Duodenal mucosa (tissue), 2 donors: ENCODE data around the gene SUZ12.
"Not testable (repeated sequence)": the region's sequence is repeated elsewhere in the genome, so short reads cannot be mapped to it uniquely, and the experiment has no call there.

Experiments used
- H3K27ac ChIP-seq: one replicate; pipeline ENCODE4 v1.7.0; 2013; ENCODE audit warnings: low read depth, low read length
- H3K27me3 ChIP-seq, 2 donors: one replicate each; pipeline ENCODE4 v1.7.0; 2013; ENCODE audit warnings: low read length in 2 of 2, control low read depth in 1 of 2; ENCODE audit not compliant: insufficient read depth in 2 of 2, control insufficient read depth in 1 of 2
- H3K36me3 ChIP-seq, 2 donors: one replicate each; pipeline ENCODE4 v1.7.0; 2013; ENCODE audit warnings: low read length in 2 of 2, control low read depth in 1 of 2; ENCODE audit not compliant: insufficient read depth in 2 of 2, control insufficient read depth in 1 of 2
- H3K4me1 ChIP-seq, 2 donors: one replicate each; pipeline ENCODE4 v1.7.0; 2013; ENCODE audit warnings: low read length in 2 of 2, control low read depth in 1 of 2; ENCODE audit not compliant: insufficient read depth in 2 of 2, control insufficient read depth in 1 of 2
- H3K4me3 ChIP-seq, 2 donors: one replicate each; pipeline ENCODE4 v1.7.0; 2013; ENCODE audit warnings: low read length in 2 of 2, low read depth in 1 of 2
- H3K9ac ChIP-seq, 2 donors: one replicate each; pipeline ENCODE4 v1.7.0; 2013; ENCODE audit warnings: low read length in 2 of 2, low read depth in 1 of 2
- H3K9me3 ChIP-seq, 2 donors: one replicate each; pipeline ENCODE4 v1.7.0; 2013; ENCODE audit warnings: low read length in 2 of 2, control low read depth in 1 of 2; ENCODE audit not compliant: control insufficient read depth in 1 of 2

SUZ12 gene

GRCh38 chr17:31942396-31942795 lies 5.6 kb downstream of the SUZ12 start:
- not testable (repeated sequence) for H3K9ac ChIP-seq, H3K9me3 ChIP-seq, H3K4me3 ChIP-seq, H3K36me3 ChIP-seq, H3K27ac ChIP-seq, H3K27me3 ChIP-seq, H3K4me1 ChIP-seq

- H3K36me3 ChIP-seq = peaks cover 0 to 21% of the 10 kb centered on the region in 2 donors
- H3K27ac ChIP-seq = not testable (repeated sequence)
Observed at GRCh38 chr17:31951953-31952352, 15.1 kb downstream of the SUZ12 start.

GRCh38 chr17:31964131-31964530 lies 27.3 kb downstream of the SUZ12 start:
- H3K27me3 ChIP-seq, H3K9me3 ChIP-seq, H3K27ac ChIP-seq, H3K9ac ChIP-seq, H3K4me1 ChIP-seq, H3K4me3 ChIP-seq: not testable (repeated sequence)
- peaks cover 0 to 35% of the 10 kb centered on the region in 2 donors for H3K36me3 ChIP-seq

More at GRCh38 chr17:31951953-31952352, 15.1 kb downstream of the SUZ12 start:
- H3K9ac ChIP-seq, H3K4me3 ChIP-seq, H3K27me3 ChIP-seq, H3K4me1 ChIP-seq, H3K9me3 ChIP-seq: not testable (repeated sequence)

- Histone ChIP-seq H3K36me3 (peaks cover 0 to 21% of the 10 kb centered on the region in 2 donors), H3K27ac (no peak overlapping the region), H3K4me1 (no peaks in the 10 kb centered on the region), H3K9ac (no peak overlapping the region), H3K4me3 (no peak overlapping the region), H3K27me3 (no peaks in the 10 kb centered on the region), H3K9me3 (no peaks in the 10 kb centered on the region)
Observed at GRCh38 chr17:31967648-31968047, 30.8 kb downstream of the SUZ12 start.

- H3K9me3 ChIP-seq, H3K27me3 ChIP-seq, H3K9ac ChIP-seq, H3K27ac ChIP-seq, H3K4me1 ChIP-seq, H3K4me3 ChIP-seq: not testable (repeated sequence)
- peaks cover 0 to 22% of the 10 kb centered on the region in 2 donors for H3K36me3 ChIP-seq
Observed at GRCh38 chr17:31970416-31970815, 33.6 kb downstream of the SUZ12 start.

- H3K9me3 ChIP-seq, H3K9ac ChIP-seq, H3K4me1 ChIP-seq, H3K27ac ChIP-seq, H3K4me3 ChIP-seq, H3K27me3 ChIP-seq: not testable (repeated sequence)
- H3K36me3 ChIP-seq = peaks cover 0 to 21% of the 10 kb centered on the region in 2 donors
Observed at GRCh38 chr17:31974269-31975071, 37.7 kb downstream of the SUZ12 start.

- H3K9ac ChIP-seq, H3K27ac ChIP-seq, H3K4me3 ChIP-seq, H3K4me1 ChIP-seq, H3K27me3 ChIP-seq, H3K9me3 ChIP-seq: not testable (repeated sequence)
- peaks cover 0 to 19% of the 10 kb centered on the region in 2 donors for H3K36me3 ChIP-seq
Observed at GRCh38 chr17:31975391-31975790, 38.6 kb downstream of the SUZ12 start.

- not testable (repeated sequence) for H3K9me3 ChIP-seq, H3K27me3 ChIP-seq, H3K9ac ChIP-seq, H3K4me3 ChIP-seq, H3K4me1 ChIP-seq, H3K27ac ChIP-seq
- H3K36me3 ChIP-seq = peaks cover 22 to 84% of the 10 kb centered on the region in 2 donors
Observed at GRCh38 chr17:31991821-31992220, 55.0 kb downstream of the SUZ12 start.

GRCh38 chr17:31997005-31997404 lies 60.2 kb downstream of the SUZ12 start:
- Histone ChIP-seq H3K9ac (no peak overlapping the region), H3K27ac (no peak overlapping the region), H3K9me3 (no peaks in the 10 kb centered on the region), H3K36me3 (peaks cover 25 to 64% of the 10 kb centered on the region in 2 donors), H3K4me1 (no peaks in the 10 kb centered on the region), H3K27me3 (no peaks in the 10 kb centered on the region), H3K4me3 (no peak overlapping the region)

- Histone ChIP-seq H3K36me3 (no peaks in the 10 kb centered on the region), H3K4me3 (peak within 1 kb of the TSS; percentile 92 to 96), H3K9ac (peak within 1 kb of the TSS; percentile 80 to 87), H3K27me3 (no peaks in the 10 kb centered on the region), H3K27ac (no peak within 1 kb of the TSS), H3K4me1 (peaks cover 4 to 17% of the 10 kb centered on the region in 2 donors), H3K9me3 (no peaks in the 10 kb centered on the region)
Observed at GRCh38 chr17:32006957-32007462, 70.2 kb downstream of the SUZ12 start, which contains the start of gene LRRC37B. LRRC37B (plus strand) TSS chr17:32007383; CDS start chr17:32021393, 14,010 bp downstream.
